DOHH2 (cell line): ENCODE data around the gene A1BG.

Experiments used
- CTCF ChIP-seq: fragments of 200-600 bp; sonication (generic); IDR thresholded peaks from one replicate; pipeline ENCODE4 v1.5.1; 2014; ENCODE audit warnings: antibody characterized with exemption, mild to moderate bottlenecking, low read depth, low read length; ENCODE audit not compliant: poor library complexity, severe bottlenecking
- EZH2phosphoT487 ChIP-seq: fragments of 200-600 bp; sonication (generic); IDR thresholded peaks from 2 replicates; pipeline ENCODE4 v1.6.1; 2017; ENCODE audit warnings: borderline replicate concordance, mild to moderate bottlenecking, antibody characterized with exemption, low read length, moderate library complexity, mixed read lengths

GRCh38 chr19:58386576-58387337 lies 33.5 kb upstream of the A1BG start, which contains the start of gene RPS5:
- TF ChIP-seq CTCF: no peak
- no peak for TF ChIP-seq EZH2phosphoT487
